Measurements from ENCODE around the gene ABCF3.
"Not testable (repeated sequence)": the region's sequence is repeated elsewhere in the genome, so short reads cannot be mapped to it uniquely, and the experiment has no call there.

Gene ABCF3

GRCh38 chr3:184186184-184186901 lies at the start of gene ABCF3:
ABCF3 (plus strand) TSS chr3:184186199; CDS start chr3:184186208, 9 bp downstream.
- peak; percentile 64 for DNase-seq

DNA sequence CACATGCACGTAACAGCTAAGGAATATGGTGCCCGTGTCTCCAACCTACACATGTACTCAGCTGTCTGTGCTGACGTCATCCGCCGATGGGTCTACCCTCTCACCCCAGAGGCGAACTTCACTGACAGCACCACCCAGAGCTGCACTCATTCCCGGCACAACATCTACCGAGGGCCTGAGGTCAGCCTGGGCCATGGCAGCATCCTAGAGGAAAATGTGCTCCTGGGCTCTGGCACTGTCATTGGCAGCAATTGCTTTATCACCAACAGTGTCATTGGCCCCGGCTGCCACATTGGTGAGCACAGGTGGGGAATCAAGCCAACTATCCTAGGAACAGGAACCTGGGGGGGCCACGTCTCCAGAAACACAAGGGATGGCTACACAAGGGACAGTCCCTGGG lies 45.6 kb upstream of the ABCF3 start:
- DNase-seq: no peak

GRCh38 chr3:184142199-184142598 lies 43.8 kb upstream of the ABCF3 start:
- DNase-seq: no peak

- DNase-seq: no peak
Measured at GRCh38 chr3:184143327-184143726, 42.7 kb upstream of the ABCF3 start.

- DNase-seq: no peak
Measured at GRCh38 chr3:184144505-184144904, 41.5 kb upstream of the ABCF3 start.

DNA sequence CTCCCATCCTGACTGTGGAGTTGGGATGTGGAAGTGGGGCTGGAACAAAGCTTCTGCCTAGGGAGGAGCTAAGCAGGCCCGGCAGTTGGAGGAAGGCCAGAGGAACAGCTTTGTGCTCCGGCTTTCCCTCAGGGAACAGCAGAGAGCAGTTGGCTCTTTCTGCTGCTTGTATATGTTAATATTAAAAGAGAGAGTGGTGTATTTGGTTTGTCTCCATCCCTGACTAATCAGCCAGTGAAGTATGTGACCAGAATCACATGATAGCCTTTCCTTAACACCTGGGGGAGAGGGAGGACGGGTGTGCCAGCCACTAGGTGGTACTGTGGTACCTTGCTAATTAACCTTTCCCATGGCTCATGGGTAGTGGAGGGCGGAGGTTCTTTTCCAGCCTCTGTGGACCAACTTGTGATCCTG lies 40.9 kb upstream of the ABCF3 start:
- DNase-seq: peak; percentile 80

DNA sequence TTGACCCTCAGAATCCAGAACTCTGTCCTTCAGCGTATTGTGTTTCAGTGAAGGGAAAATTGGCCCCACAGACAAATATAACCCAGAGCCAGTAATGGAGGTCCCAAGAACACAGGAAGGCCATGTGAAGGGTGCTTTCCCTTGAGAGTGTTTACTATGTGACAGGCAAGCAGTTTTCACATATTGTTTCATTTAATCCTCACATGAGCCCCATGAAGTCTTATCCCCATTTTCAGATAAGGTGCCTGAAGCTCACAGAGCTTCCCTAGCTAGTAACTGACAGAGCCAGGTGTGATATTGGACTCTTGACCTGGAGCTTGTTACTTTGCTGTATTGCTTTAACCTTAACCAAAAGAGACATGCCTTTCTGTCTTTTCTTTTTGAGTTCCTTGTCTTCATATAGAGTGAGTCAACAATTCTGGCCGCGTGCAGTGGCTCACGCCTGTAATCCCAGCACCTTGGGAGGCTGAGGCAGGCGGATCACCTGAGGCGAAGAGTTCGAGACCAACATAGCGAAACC lies 40.2 kb upstream of the ABCF3 start:
- no peak for DNase-seq

DNA sequence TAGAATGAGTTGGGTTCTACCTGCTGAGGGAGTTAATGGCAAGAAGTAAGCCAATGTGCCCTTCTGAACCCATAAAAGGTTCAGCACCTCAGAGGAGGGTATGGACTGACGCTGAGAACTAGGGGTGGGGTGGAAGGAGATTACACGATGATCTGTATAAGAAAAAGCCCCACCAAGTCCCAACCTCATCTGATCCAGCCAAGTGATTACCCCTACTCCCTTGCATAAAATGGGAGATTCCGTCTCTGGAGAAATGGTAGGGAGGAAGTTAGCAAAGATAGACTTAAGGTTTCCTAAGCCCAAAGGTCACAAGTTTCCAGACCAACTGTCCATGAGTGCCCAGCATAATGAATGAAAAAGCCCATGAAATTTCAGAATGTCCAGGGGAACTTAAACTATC lies 37.9 kb upstream of the ABCF3 start:
- no peak for DNase-seq

DNA sequence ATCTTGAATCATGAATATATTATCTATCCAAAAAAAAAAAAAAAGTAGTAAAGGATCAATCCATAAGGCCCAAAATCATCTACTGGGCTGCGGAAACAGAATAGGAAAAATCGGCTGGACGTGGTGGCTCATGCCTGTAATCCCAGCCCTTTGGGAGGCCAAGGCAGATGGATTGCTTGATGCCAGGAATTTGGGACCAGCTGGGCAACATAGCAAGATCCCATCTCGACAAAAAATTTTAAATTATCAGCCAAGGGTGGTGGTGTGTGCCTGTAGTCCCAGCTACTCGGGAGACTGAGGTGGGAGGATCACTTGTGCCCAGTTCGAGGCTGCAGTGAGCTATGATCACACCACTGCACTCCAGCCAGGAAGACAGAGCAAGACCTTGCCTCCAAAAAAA lies 36.9 kb upstream of the ABCF3 start:
- no peak for DNase-seq

- not testable (repeated sequence) for DNase-seq
Measured at GRCh38 chr3:184149770-184150169, 36.2 kb upstream of the ABCF3 start.

- DNase-seq: peak; percentile 78
Measured at GRCh38 chr3:184154885-184155643, 30.9 kb upstream of the ABCF3 start, which contains the start of gene DVL3. DVL3 (plus strand) TSS chr3:184155377; CDS start chr3:184155636, 259 bp downstream.

- peak; percentile 71 for DNase-seq
Measured at GRCh38 chr3:184155644-184156521, 30.1 kb upstream of the ABCF3 start.

DNA sequence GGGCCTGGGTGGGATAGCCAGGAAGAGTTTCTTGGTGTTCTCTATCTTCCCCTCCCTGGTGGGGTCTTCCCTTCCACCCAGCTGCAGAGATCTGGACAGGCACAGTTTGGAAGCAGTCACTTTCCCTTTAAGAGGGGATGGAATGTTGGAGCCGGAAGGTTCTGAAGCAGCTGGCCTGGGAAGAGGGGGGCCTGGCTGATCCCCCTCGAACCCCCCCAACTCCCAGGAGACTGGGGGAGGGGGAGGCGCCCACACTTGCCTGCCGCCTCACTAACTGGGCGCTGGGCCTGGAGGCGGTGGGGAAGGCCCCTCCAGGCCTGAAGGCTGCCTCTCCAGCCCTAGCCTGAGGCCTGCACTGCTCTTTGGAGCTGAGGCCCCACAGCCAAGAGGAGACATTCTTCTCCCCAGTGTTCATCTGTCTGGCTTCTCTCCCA lies 29.5 kb upstream of the ABCF3 start:
- no peak for DNase-seq

- no peak for DNase-seq
Measured at GRCh38 chr3:184157206-184157605, 28.8 kb upstream of the ABCF3 start.

GRCh38 chr3:184158404-184158803 lies 27.6 kb upstream of the ABCF3 start:
- DNase-seq: no peak

GRCh38 chr3:184160456-184160855 lies 25.5 kb upstream of the ABCF3 start:
- no peak for DNase-seq

GRCh38 chr3:184162571-184163070 lies 23.4 kb upstream of the ABCF3 start:
- not testable (repeated sequence) for DNase-seq

- DNase-seq: no peak
Measured at GRCh38 chr3:184164648-184165330, 21.2 kb upstream of the ABCF3 start.

GRCh38 chr3:184165543-184165942 lies 20.5 kb upstream of the ABCF3 start:
- no peak for DNase-seq

DNA sequence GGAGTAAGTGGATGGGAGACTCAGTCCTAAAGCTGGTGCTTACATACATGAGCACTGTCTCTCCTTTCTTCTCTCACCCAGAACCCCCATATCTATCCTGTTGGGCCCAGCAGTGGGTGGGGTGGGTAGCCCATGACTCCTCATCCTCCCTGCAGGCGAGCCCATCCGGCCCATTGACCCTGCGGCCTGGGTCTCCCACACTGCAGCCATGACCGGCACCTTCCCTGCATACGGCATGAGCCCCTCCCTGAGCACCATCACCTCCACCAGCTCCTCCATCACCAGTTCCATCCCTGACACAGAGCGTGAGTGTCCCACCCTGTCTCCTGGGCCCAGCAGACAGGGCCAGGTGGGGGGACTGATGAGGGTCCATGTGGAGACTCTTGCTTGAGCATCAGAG lies 19.3 kb upstream of the ABCF3 start:
- no peak for DNase-seq

- DNase-seq: no peak
Measured at GRCh38 chr3:184167786-184168185, 18.2 kb upstream of the ABCF3 start.

Data from DMS53 (cell line).